HepG2 (cell line): Measurements from ENCODE around the gene METTL15. TPM values are rescaled to one million over a fixed set of nuclear protein-coding genes. Genes with fewer than 3 reads are reported as not detected.

ENCODE experiments used
- ATAC-seq: fragments of 200-7000 bp; cut with Tn5 transposase; 3 replicates; pipeline ENCODE4 v1.9.1; 2020; ENCODE audit warnings: mild to moderate bottlenecking, moderate library complexity
- BruUV-seq: library from RNA; stranded (reverse); fragments of 400-500 nt; replicated peaks from 2 replicates; lab custom pipeline; 2021; lab: Mats Ljungman, UMichigan
- CTCF ChIA-PET: fragments of 300-600 bp; formaldehyde crosslinking; extraction: SDS; loops from one replicate; lab custom pipeline; 2021; ENCODE audit warnings: low total read pairs, inconsistent platforms, low intra/inter-chr PET ratio; lab: Yijun Ruan, JAX
- POLR2A ChIA-PET: fragments of 350-600 bp; sonication (Branson Sonifier 250); formaldehyde crosslinking; loops from one replicate; lab custom pipeline; 2020; ENCODE audit warnings: antibody characterized with exemption, inconsistent platforms; lab: Yijun Ruan, JAX
- DNase-seq: peaks from one replicate; pipeline ENCODE4 v3.0.0-alpha.2; 2015; ENCODE audit warnings: low spot score
- FAIRE-seq: peaks from 3 replicates; lab custom pipeline; 2011; peaks lifted over from hg19 to GRCh38; lab: Jason Lieb, UNC
- H2AFZ ChIP-seq: one replicate; pipeline ENCODE4 v1.6.1; 2011; ENCODE audit warnings: low read length, inconsistent platforms
- H3K27ac ChIP-seq: fragments of 300-600 bp; 3 replicates; pipeline ENCODE4 v1.8.0; 2011; ENCODE audit warnings: mixed run types, mild to moderate bottlenecking, mixed read lengths, low read length, inconsistent platforms; ENCODE audit not compliant: insufficient read depth; ENCODE audit errors: extremely low read length
- H3K27me3 ChIP-seq, 2 experiments: fragments of 200-600 bp in 1 of 2; 2 replicates in 1 of 2; 3 replicates in 1 of 2; pipeline versions ENCODE4 v1.6.0 to v1.8.0; 2011; ENCODE audit warnings: low read length in 2 of 2, mild to moderate bottlenecking in 2 of 2, moderate library complexity in 2 of 2, inconsistent platforms in 1 of 2; ENCODE audit not compliant: insufficient read depth in 2 of 2, control insufficient read depth in 1 of 2
- H3K36me3 ChIP-seq, 2 experiments: fragments of 200-600 bp in 1 of 2; replicated peaks in 1 of 2; 2 replicates in 1 of 2; 3 replicates in 1 of 2; pipeline versions ENCODE4 v1.5.1 to v1.8.0; 2011; ENCODE audit warnings: low read length in 2 of 2, inconsistent platforms in 1 of 2; ENCODE audit not compliant: insufficient read depth in 2 of 2, control insufficient read depth in 1 of 2
- H3K4me1 ChIP-seq: 2 replicates; pipeline ENCODE4 v1.5.1; 2012; ENCODE audit warnings: low read length, inconsistent platforms; ENCODE audit not compliant: insufficient read depth
- H3K4me2 ChIP-seq: 2 replicates; pipeline ENCODE4 v1.6.0; 2011; ENCODE audit warnings: low read depth, low read length, inconsistent platforms
- H3K4me3 ChIP-seq, 3 experiments: fragments of 200-600 bp in 1 of 3; sonication (generic), shearing (Covaris generic) in 1 of 3; replicated peaks in 1 of 3; 2 replicates each; pipeline ENCODE4 v1.5.1; 2011 to 2016; ENCODE audit warnings: low read length in 3 of 3, inconsistent platforms in 2 of 3, low read depth in 2 of 3, mild to moderate bottlenecking in 2 of 3, control low read depth in 1 of 3, mixed read lengths in 1 of 3; ENCODE audit not compliant: insufficient read depth in 1 of 3
- H3K79me2 ChIP-seq: one replicate; pipeline ENCODE4 v1.6.1; 2011; ENCODE audit warnings: low read length, inconsistent platforms; ENCODE audit not compliant: insufficient read depth
- H3K9ac ChIP-seq: 2 replicates; pipeline ENCODE4 v1.6.0; 2011; ENCODE audit warnings: mild to moderate bottlenecking, low read depth, low read length, inconsistent platforms; ENCODE audit not compliant: insufficient read depth
- H3K9me3 ChIP-seq: 2 replicates; pipeline ENCODE4 v1.5.1; 2012; ENCODE audit warnings: mild to moderate bottlenecking, low read length
- H4K20me1 ChIP-seq: 2 replicates; pipeline ENCODE4 v1.6.0; 2011; ENCODE audit warnings: inconsistent platforms, mild to moderate bottlenecking, low read length, moderate library complexity; ENCODE audit not compliant: insufficient read depth
- ESRRA ChIP-seq: sonication (generic); formaldehyde crosslinking; IDR thresholded peaks from 2 replicates; pipeline ENCODE4 v1.5.1; 2020; ENCODE audit warnings: mild to moderate bottlenecking, low read depth, missing genetic modification reagents
- ETV5 ChIP-seq: IDR thresholded peaks from 2 replicates; pipeline ENCODE4 v1.6.1; 2018; ENCODE audit warnings: missing biosample characterization, missing genetic modification reagents, inconsistent platforms, borderline replicate concordance
- MAX ChIP-seq: IDR thresholded peaks from 2 replicates; pipeline ENCODE4 v1.6.1; 2012; ENCODE audit warnings: inconsistent platforms
- SRSF9 ChIP-seq: fragments of 200-400 bp; formaldehyde crosslinking; IDR thresholded peaks from 2 replicates; pipeline ENCODE4 v1.6.1; 2018; ENCODE audit warnings: borderline replicate concordance, mild to moderate bottlenecking, low read depth, low read length; ENCODE audit not compliant: insufficient read depth, poor library complexity, severe bottlenecking
- TFE3 ChIP-seq: IDR thresholded peaks from 2 replicates; pipeline ENCODE4 v1.6.1; 2016
- ZNF567 ChIP-seq: sonication (generic); formaldehyde crosslinking; IDR thresholded peaks from 2 replicates; pipeline ENCODE4 v1.8.1; 2023; ENCODE audit warnings: mild to moderate bottlenecking, missing genetic modification reagents, borderline replicate concordance
- ZNF747 ChIP-seq: sonication (generic); formaldehyde crosslinking; IDR thresholded peaks from 2 replicates; pipeline ENCODE4 v1.8.1; 2023; ENCODE audit warnings: missing genetic modification reagents, mild to moderate bottlenecking, borderline replicate concordance
- WGBS: methylation state at CpG from one replicate; pipeline ENCODE4 v1.1.6; 2017; ENCODE audit warnings: low lambda C conversion rate; 5-methylcytosine and 5-hydroxymethylcytosine counted together
- in situ Hi-C: cut with HindIII; loops from 2 replicates; pipeline ENCODE4 v1.10.0; 2017; ENCODE audit warnings: low pct_unique_long_range_greater_than_20kb; ENCODE audit not compliant: extremely low pct_ligation_motif_present
- intact Hi-C: fragments of 100-400 bp; cut with micrococcal nuclease; formaldehyde crosslinking; loops from one replicate; pipeline ENCODE4 v1.10.0; 2022; ENCODE audit not compliant: unreplicated experiment
- polyA plus RNA-seq, 8 experiments: library from polyadenylated mRNA; depleted of rRNA in 3 of 8; stranded (reverse) in 7 of 8; unstranded in 1 of 8; fragments of >200 nt; fragmentation: Illumina TruSeq in 4 of 8; extraction: Trizol in 4 of 8; gene quantifications; 2 replicates each; pipeline versions ENCODE4 v1.2.1 to v1.2.3, GENCODE V29; 2011 to 2016; ENCODE audit warnings: low read depth in 4 of 8, missing spikeins in 1 of 8, mixed read lengths in 1 of 8; ENCODE audit not compliant: insufficient read depth in 1 of 8
- total RNA-seq, 5 experiments: library from RNA; depleted of rRNA; stranded (reverse); fragments of >200 nt; fragmentation: Illumina TruSeq; extraction: Trizol; gene quantifications; 2 replicates each; pipeline ENCODE4 v1.2.3, GENCODE V29; 2016; ENCODE audit warnings: low read depth in 1 of 5

METTL15 gene
- total and polyA plus RNA-seq, 2 of the 13 experiments (the other 11 are each of a cell fraction or from before 2014, with no cell fraction given), result 6.5 to 14.0 TPM

GRCh38 chr11:28315440-28315839 lies 207.3 kb downstream of the METTL15 start:
- TF ChIP-seq ETV5 (CRISPR knock-in tag), result no peak
- no peak for TF ChIP-seq SRSF9
- TF ChIP-seq MAX, result no peak
- no peak for TF ChIP-seq ESRRA (CRISPR knock-in tag)
- TF ChIP-seq ZNF567 (CRISPR knock-in tag), result no peak
- TF ChIP-seq ZNF747 (CRISPR knock-in tag), result no peak
- no peak for TF ChIP-seq TFE3 (CRISPR knock-in tag)
- FAIRE-seq, result no peak
- ChIA-PET POLR2A (no interaction called here), CTCF (no interaction called here)
- Histone ChIP-seq H3K4me2 (no peak overlapping the region), H3K36me3 (peaks cover 0 to 3% of the 10 kb centered on the region in 2 experiments; a peak in 1 of 5 replicates), H3K4me1 (no peaks in the 10 kb centered on the region), H3K4me3 (no peak overlapping the region), H3K9ac (no peak overlapping the region), H3K79me2 (no peaks in the 10 kb centered on the region), H3K27ac (no peak overlapping the region), H2AFZ (no peak overlapping the region), H4K20me1 (no peaks in the 10 kb centered on the region), H3K27me3 (no peaks in the 10 kb centered on the region), H3K9me3 (no peaks in the 10 kb centered on the region)
- no CpG with 5 or more reads among the region's 1 CpG for WGBS
- no peak for DNase-seq
- intact Hi-C loops, result no loop called here
- BruUV-seq, result no TSS peak
- ATAC-seq, result no peak
- in situ Hi-C loops, result no loop called here
